ENCODE measurements around the gene MMP10. TPM values are rescaled to one million over a fixed set of nuclear protein-coding genes. Genes with fewer than 3 reads are reported as not detected.

Gene MMP10
- total and polyA plus RNA-seq, 4 donors: not detected

GRCh38 chr11:102760344-102761035 lies 19.9 kb downstream of the MMP10 start:
- no peaks in the 10 kb centered on the region for H3K4me1 ChIP-seq (ENCODE audit: control insufficient read depth in 4 of 4, insufficient read depth in 4 of 4, low read length in 3 of 4)
- TF ChIP-seq CTCF (IDR thresholded peaks at IDR 0.05; ENCODE audit: low read depth, low read length, missing input control) (no peak), TAF1 (conservative IDR thresholded peaks at IDR 0.05) (no peak), FOXA1 (IDR thresholded peaks at IDR 0.05) (no peak), SP1 (IDR thresholded peaks at IDR 0.05) (no peak), ATF3 (IDR thresholded peaks at IDR 0.05) (no peak), ZBTB33 (IDR thresholded peaks at IDR 0.05) (no peak), NR2F2 (IDR thresholded peaks at IDR 0.05) (no peak), FOXA2 (IDR thresholded peaks at IDR 0.05) (no peak)
- H3K27me3 ChIP-seq (ENCODE audit: control insufficient read depth in 4 of 4, insufficient read depth in 4 of 4, low read length in 3 of 4): peaks cover 0 to 4% (median 2%) of the 10 kb centered on the region in 4 donors
- WGBS: 59% methylated on average over 4 of the region's 4 CpGs
- no peak overlapping the region for H3K4me3 ChIP-seq (ENCODE audit: low read depth in 1 of 3, low read length in 3 of 3)
- no peaks in the 10 kb centered on the region for H3K9me3 ChIP-seq (ENCODE audit: control insufficient read depth in 4 of 4, low read length in 3 of 4)
- H3K36me3 ChIP-seq (ENCODE audit: control insufficient read depth in 4 of 4, insufficient read depth in 3 of 4, low read depth in 1 of 4, low read length in 3 of 4): no peaks in the 10 kb centered on the region
- no peak overlapping the region for H3K9ac ChIP-seq (ENCODE audit: low read depth in 1 of 2, low read length in 2 of 2)
- no peak for DNase-seq (ENCODE audit: low spot score)
- H3K27ac ChIP-seq (ENCODE audit: low read depth in 1 of 2, low read length in 2 of 2): no peak overlapping the region

GRCh38 chr11:102757823-102758549 lies 22.4 kb downstream of the MMP10 start:
- TF ChIP-seq RAD21 (IDR thresholded peaks at IDR 0.05) (no peak), HNF4G (IDR thresholded peaks at IDR 0.05) (no peak), SP1 (IDR thresholded peaks at IDR 0.05) (no peak)
- no peak overlapping the region for H3K4me3 ChIP-seq (ENCODE audit: low read depth in 1 of 3, low read length in 3 of 3)
- H3K4me1 ChIP-seq (ENCODE audit: control insufficient read depth in 4 of 4, insufficient read depth in 4 of 4, low read length in 3 of 4): no peaks in the 10 kb centered on the region
- H3K36me3 ChIP-seq (ENCODE audit: control insufficient read depth in 4 of 4, insufficient read depth in 3 of 4, low read depth in 1 of 4, low read length in 3 of 4): no peaks in the 10 kb centered on the region
- H3K9me3 ChIP-seq (ENCODE audit: control insufficient read depth in 4 of 4, low read length in 3 of 4): no peaks in the 10 kb centered on the region
- DNase-seq (ENCODE audit: low spot score): no peak
- 26% methylated on average over 2 of the region's 2 CpGs for WGBS
- peaks cover 0 to 4% (median 3%) of the 10 kb centered on the region in 4 donors for H3K27me3 ChIP-seq (ENCODE audit: control insufficient read depth in 4 of 4, insufficient read depth in 4 of 4, low read length in 3 of 4)
- H3K9ac ChIP-seq (ENCODE audit: low read depth in 1 of 2, low read length in 2 of 2): no peak overlapping the region
- H3K27ac ChIP-seq (ENCODE audit: low read depth in 1 of 2, low read length in 2 of 2): no peak overlapping the region

- Histone ChIP-seq H3K27me3 (ENCODE audit: control insufficient read depth in 4 of 4, insufficient read depth in 4 of 4, low read length in 3 of 4) (peaks cover 0 to 6% (median 4%) of the 10 kb centered on the region in 4 donors), H3K9ac (ENCODE audit: low read depth in 1 of 2, low read length in 2 of 2) (no peak overlapping the region), H3K4me1 (ENCODE audit: control insufficient read depth in 4 of 4, insufficient read depth in 4 of 4, low read length in 3 of 4) (no peaks in the 10 kb centered on the region), H3K36me3 (ENCODE audit: control insufficient read depth in 4 of 4, insufficient read depth in 3 of 4, low read depth in 1 of 4, low read length in 3 of 4) (no peaks in the 10 kb centered on the region), H3K4me3 (ENCODE audit: low read depth in 1 of 3, low read length in 3 of 3) (no peak overlapping the region), H3K9me3 (ENCODE audit: control insufficient read depth in 4 of 4, low read length in 3 of 4) (no peaks in the 10 kb centered on the region), H3K27ac (ENCODE audit: low read depth in 1 of 2, low read length in 2 of 2) (no peak overlapping the region)
- no peak for DNase-seq (ENCODE audit: low spot score)
- 97% methylated on average over 1 of the region's 1 CpG for WGBS
- TF ChIP-seq FOXA1 (IDR thresholded peaks at IDR 0.05) (no peak), FOXA2 (IDR thresholded peaks at IDR 0.05) (no peak), MAX (IDR thresholded peaks at IDR 0.05) (no peak), RAD21 (IDR thresholded peaks at IDR 0.05) (no peak), NR2F2 (IDR thresholded peaks at IDR 0.05) (no peak), GABPA (IDR thresholded peaks at IDR 0.05 in 1 of 2, conservative IDR thresholded peaks at IDR 0.05 in 1 of 2) (no peak), ATF3 (IDR thresholded peaks at IDR 0.05) (no peak), CTCF (IDR thresholded peaks at IDR 0.05; ENCODE audit: low read depth, low read length, missing input control) (no peak), TAF1 (conservative IDR thresholded peaks at IDR 0.05) (no peak), YY1 (IDR thresholded peaks at IDR 0.05) (no peak), REST (IDR thresholded peaks at IDR 0.05) (no peak)
Observed at GRCh38 chr11:102753267-102753666, 27.2 kb downstream of the MMP10 start.

All from liver (tissue), 9 donors.